PC-9 (cell line): ENCODE measurements around the gene C1orf35. TPM values are rescaled to one million over a fixed set of nuclear protein-coding genes. Genes with fewer than 3 reads are reported as not detected.

Experiments used
- BruUV-seq: library from RNA; stranded (reverse); fragments of 400-500 nt; replicated peaks from 2 replicates; lab custom pipeline; 2021; lab: Mats Ljungman, UMichigan
- CTCF ChIA-PET: fragments of 300-600 bp; sonication (Branson Sonifier 250); formaldehyde crosslinking; loops from one replicate; lab custom pipeline; 2022; ENCODE audit warnings: antibody characterized with exemption; lab: Charles Lee
- POLR2A ChIA-PET: fragments of 300-600 bp; sonication (Branson Sonifier 250); formaldehyde crosslinking; loops from one replicate; lab custom pipeline; 2022; ENCODE audit warnings: antibody characterized with exemption; ENCODE audit not compliant: unreplicated experiment; lab: Charles Lee
- DNase-seq, 2 experiments: peaks; one replicate each; pipeline versions ENCODE4 v3.0.0 to v3.0.0-alpha.2; 2015 to 2022; ENCODE audit warnings: mixed read lengths in 1 of 2
- H2AFZ ChIP-seq: fragments of 200-600 bp; sonication (generic); 2 replicates; pipeline ENCODE4 v1.8.1; 2017; ENCODE audit warnings: antibody characterized with exemption
- H3F3A ChIP-seq: fragments of 200-600 bp; sonication (generic); 2 replicates; pipeline ENCODE4 v1.8.1; 2017; ENCODE audit warnings: antibody characterized with exemption, mild to moderate bottlenecking, low read depth; ENCODE audit not compliant: insufficient read depth
- H3K27ac ChIP-seq: fragments of 200-600 bp; sonication (generic); 2 replicates; pipeline ENCODE4 v1.6.1; 2016; ENCODE audit warnings: mixed run types
- H3K27me3 ChIP-seq: fragments of 200-600 bp; sonication (generic); 2 replicates; pipeline ENCODE4 v1.6.1; 2016; ENCODE audit warnings: low read depth, mixed run types; ENCODE audit not compliant: insufficient read depth
- H3K36me3 ChIP-seq: fragments of 200-600 bp; sonication (generic); 2 replicates; pipeline ENCODE4 v1.6.1; 2016; ENCODE audit warnings: low read depth, mixed run types
- H3K4me1 ChIP-seq: fragments of 200-600 bp; sonication (generic); replicated peaks from 2 replicates; pipeline ENCODE4 v1.6.1; 2016; ENCODE audit warnings: mixed run types; ENCODE audit not compliant: insufficient read depth
- H3K4me2 ChIP-seq: fragments of 200-600 bp; sonication (generic); 2 replicates; pipeline ENCODE4 v1.6.1; 2017; ENCODE audit warnings: mixed run types
- H3K4me3 ChIP-seq: fragments of 200-600 bp; sonication (generic); 2 replicates; pipeline ENCODE4 v1.6.1; 2016; ENCODE audit warnings: mixed run types
- H3K79me2 ChIP-seq: fragments of 200-600 bp; sonication (generic); 2 replicates; pipeline ENCODE4 v1.6.1; 2017; ENCODE audit warnings: low read depth, mixed run types
- H3K9me2 ChIP-seq: fragments of 200-600 bp; sonication (generic); 2 replicates; pipeline ENCODE4 v1.8.1; 2017; ENCODE audit warnings: mild to moderate bottlenecking; ENCODE audit not compliant: insufficient read depth
- H3K9me3 ChIP-seq: fragments of 200-600 bp; sonication (generic); 2 replicates; pipeline ENCODE4 v1.8.1; 2016; ENCODE audit warnings: low read depth; ENCODE audit not compliant: insufficient read depth
- H4K20me1 ChIP-seq: fragments of 200-600 bp; sonication (generic); 2 replicates; pipeline ENCODE4 v1.8.1; 2017; ENCODE audit not compliant: insufficient read depth
- CTCF ChIP-seq: fragments of 200-600 bp; sonication (generic); conservative IDR thresholded peaks from 2 replicates; pipeline ENCODE4 v1.6.1; 2017; ENCODE audit warnings: mixed run types, antibody characterized with exemption, mild to moderate bottlenecking, moderate library complexity
- EZH2 ChIP-seq: fragments of 200-600 bp; sonication (generic); IDR thresholded peaks from 2 replicates; pipeline ENCODE4 v1.8.0; 2017; ENCODE audit warnings: antibody characterized with exemption, low read depth
- intact Hi-C: fragments of 100-400 bp; cut with micrococcal nuclease; formaldehyde crosslinking; loops from one replicate; pipeline ENCODE4 v1.10.0; 2022; ENCODE audit not compliant: unreplicated experiment
- total RNA-seq: library from RNA; stranded (reverse); gene quantifications from 2 replicates; pipeline ENCODE4 v1.2.3, GENCODE V29; 2021

C1orf35 gene
- total RNA-seq, 1 experiment from 2014 or later = 26.4 TPM

DNA sequence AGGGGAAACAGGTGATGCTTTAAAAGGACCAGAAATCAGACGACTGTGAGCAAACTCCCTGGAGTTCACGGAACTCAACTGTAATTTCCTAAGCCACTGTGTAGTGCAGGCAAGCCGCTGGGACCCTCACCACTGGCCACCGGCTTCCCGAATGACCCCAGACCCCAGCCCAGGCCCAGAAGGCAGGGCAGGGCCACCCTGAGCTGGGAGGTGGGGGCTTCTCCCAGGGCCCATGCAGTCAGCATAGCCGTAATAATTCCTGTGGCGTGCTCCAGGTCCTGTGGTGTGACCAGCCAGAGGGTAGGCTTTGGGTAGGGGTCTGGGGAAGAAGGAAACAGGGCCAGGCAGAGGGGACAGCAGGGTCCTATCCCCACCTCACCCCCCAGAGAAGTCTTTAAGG lies 24.1 kb downstream of the C1orf35 start:
- POLR2A ChIA-PET = no interaction called here
- intact Hi-C loops = no loop called here
- peaks cover 17% of the 10 kb centered on the region for H4K20me1 ChIP-seq

DNA sequence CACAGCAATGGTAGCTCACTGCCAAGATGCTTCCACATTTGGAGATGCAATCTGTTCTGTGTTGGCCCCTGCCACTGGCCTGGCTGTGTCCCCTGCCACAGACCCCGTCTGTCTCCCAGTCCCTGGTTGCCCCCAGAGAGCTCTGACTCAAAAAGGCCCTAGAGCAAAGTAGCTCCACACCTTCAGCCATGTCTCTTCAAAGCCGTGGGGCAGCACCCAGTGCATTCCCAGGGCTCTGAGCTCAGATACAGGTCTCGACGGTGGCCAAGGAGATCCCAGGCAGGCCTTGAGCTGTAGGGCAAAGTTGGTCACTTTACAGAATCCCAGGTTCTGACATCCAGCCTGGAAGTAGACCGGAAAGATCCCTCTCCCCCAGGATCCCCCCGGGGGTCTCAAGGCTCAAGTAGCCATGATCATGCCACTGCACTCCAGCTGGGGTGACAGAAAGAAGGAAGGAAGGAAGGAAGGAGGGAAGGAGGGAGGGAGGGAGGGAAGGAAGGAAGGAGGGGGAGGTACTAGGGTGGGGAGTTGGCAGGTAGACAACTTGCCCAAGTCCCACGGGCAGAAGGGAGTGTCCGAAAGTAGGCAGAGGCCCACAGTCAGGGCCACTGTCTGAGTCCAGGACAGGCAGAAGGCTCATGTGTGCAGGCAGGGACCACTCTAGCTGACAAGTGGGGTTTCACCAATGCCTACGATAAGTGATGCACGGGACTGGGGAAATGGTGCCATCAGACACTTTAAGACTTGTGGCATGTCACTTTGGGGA lies 25.4 kb downstream of the C1orf35 start:
- peaks cover 7% of the 10 kb centered on the region; the same call in 1 of the 2 replicates for H3F3A ChIP-seq
- no peaks in the 10 kb centered on the region for H3K27me3 ChIP-seq
- TF ChIP-seq EZH2 (no peak), CTCF (no peak)
- POLR2A ChIA-PET = no interaction called here
- no peak overlapping the region for H2AFZ ChIP-seq
- intact Hi-C loops = no loop called here
- H3K4me1 ChIP-seq = 0 out of 2 replicates have a peak, but pooled peaks cover 5% of the 10 kb centered on the region
- no peaks in the 10 kb centered on the region for H3K36me3 ChIP-seq
- H3K9me3 ChIP-seq = no peaks in the 10 kb centered on the region
- no peak overlapping the region for H3K27ac ChIP-seq
- H3K4me2 ChIP-seq = no peak overlapping the region
- BruUV-seq = no TSS peak
- DNase-seq = no peak
- H3K4me3 ChIP-seq = no peak overlapping the region
- no peaks in the 10 kb centered on the region for H3K9me2 ChIP-seq
- H4K20me1 ChIP-seq = peaks cover 11% of the 10 kb centered on the region
- CTCF ChIA-PET = interaction anchor here (0.6 kb wide), 1 partner anchor 74 kb away, joined by 3 read pairs; no protein-coding TSS in a partner anchor
- peaks cover 32% of the 10 kb centered on the region for H3K79me2 ChIP-seq

More for the DNA sequence above, 24.1 kb downstream of the C1orf35 start:
- peaks cover 8% of the 10 kb centered on the region; the same call in 1 of the 2 replicates for H3K36me3 ChIP-seq
- H3K9me2 ChIP-seq = no peaks in the 10 kb centered on the region
- H2AFZ ChIP-seq = no peak overlapping the region
- CTCF ChIA-PET = no interaction called here
- peaks cover 45% of the 10 kb centered on the region for H3K79me2 ChIP-seq
- DNase-seq = no peak
- no TSS peak for BruUV-seq
- peaks cover 5% of the 10 kb centered on the region; the same call in 1 of the 2 replicates for H3K4me1 ChIP-seq
- no peak overlapping the region for H3K27ac ChIP-seq
- no peak for TF ChIP-seq CTCF
- H3K4me2 ChIP-seq = no peak overlapping the region
- peaks cover 7% of the 10 kb centered on the region; the same call in 1 of the 2 replicates for H3F3A ChIP-seq
- H3K9me3 ChIP-seq = no peaks in the 10 kb centered on the region
- H3K27me3 ChIP-seq = no peaks in the 10 kb centered on the region
- no peak overlapping the region for H3K4me3 ChIP-seq

- no peak for DNase-seq
- CTCF ChIA-PET = interaction anchor here (0.6 kb wide), 1 partner anchor 73 kb away, joined by 3 read pairs; no protein-coding TSS in a partner anchor
- no peaks in the 10 kb centered on the region for H3K27me3 ChIP-seq
- BruUV-seq = no TSS peak
- H3K9me3 ChIP-seq = no peaks in the 10 kb centered on the region
- H3K4me1 ChIP-seq = 0 out of 2 replicates have a peak, but pooled peaks cover 5% of the 10 kb centered on the region
- peaks cover 11% of the 10 kb centered on the region for H4K20me1 ChIP-seq
- H3K79me2 ChIP-seq = peaks cover 26% of the 10 kb centered on the region
- H3K27ac ChIP-seq = no peak overlapping the region
- H3K4me3 ChIP-seq = no peak overlapping the region
- TF ChIP-seq CTCF (no peak), EZH2 (no peak)
- H3K9me2 ChIP-seq = no peaks in the 10 kb centered on the region
- H3K36me3 ChIP-seq = no peaks in the 10 kb centered on the region
- H2AFZ ChIP-seq = no peak overlapping the region
- POLR2A ChIA-PET = no interaction called here
- intact Hi-C loops = no loop called here
- H3F3A ChIP-seq = peaks cover 11% of the 10 kb centered on the region; the same call in 1 of the 2 replicates
- no peak overlapping the region for H3K4me2 ChIP-seq
Observed at GRCh38 chr1:228076796-228077430, 26.2 kb downstream of the C1orf35 start.
